Chondrocyte (in vitro differentiated cells): ENCODE data around the gene HOXA2. TPM values are rescaled to one million over a fixed set of nuclear protein-coding genes. Genes with fewer than 3 reads are reported as not detected.

Experiments
- DNase-seq: peaks from one replicate; pipeline ENCODE4 v3.0.0; 2021; ENCODE audit warnings: mixed read lengths, low spot score
- H3K27ac Mint-ChIP-seq: one replicate; pipeline ENCODE4 v1.8.0; 2021; ENCODE audit warnings: mild to moderate bottlenecking, moderate library complexity, mixed read lengths; ENCODE audit not compliant: unreplicated experiment
- H3K27me3 Mint-ChIP-seq: 2 replicates; pipeline ENCODE4 v1.8.0; 2021; ENCODE audit warnings: low read depth, mixed read lengths
- H3K36me3 Mint-ChIP-seq: 2 replicates; pipeline ENCODE4 v1.8.0; 2021; ENCODE audit warnings: low read depth, mixed read lengths
- H3K4me1 Mint-ChIP-seq: 2 replicates; pipeline ENCODE4 v1.8.0; 2021; ENCODE audit warnings: low read depth, mild to moderate bottlenecking, mixed read lengths
- H3K4me3 Mint-ChIP-seq: one replicate; pipeline ENCODE4 v1.8.0; 2021; ENCODE audit warnings: mild to moderate bottlenecking, moderate library complexity, mixed read lengths; ENCODE audit not compliant: unreplicated experiment
- H3K9me3 Mint-ChIP-seq: 2 replicates; pipeline ENCODE4 v1.8.0; 2021; ENCODE audit warnings: low read depth, mixed read lengths
- long read RNA-seq: library from polyadenylated mRNA; stranded (forward); transcript quantifications from one replicate; pipeline ENCODE4 v2.0.0, GENCODE V29; 2021
- total RNA-seq: library from RNA; stranded (reverse); gene quantifications from 3 replicates; pipeline ENCODE4 v1.2.1, GENCODE V29; 2021
- TF ChIP-seq, protein P1 (sequence below): fragments of 200-600 bp; sonication (generic); IDR thresholded peaks from 2 replicates; pipeline ENCODE4 v1.5.0; 2021; ENCODE audit warnings: antibody characterized with exemption, mild to moderate bottlenecking, moderate library complexity

Gene HOXA2
- 8.3 to 10.2 TPM in 2 of 3 replicates, not detected in the other for total RNA-seq
- long read RNA-seq, transcript HOXA2-201 (2 exons, 1,814 nt) = major isoform, 7 of 10 reads
- long read RNA-seq, partial matches to known transcripts = 0 of 10 reads
- long read RNA-seq, other reads (novel, unspliced or antisense) = 2 of 10 reads

- Mint-ChIP-seq H3K4me3 (peak within 1 kb of the TSS; percentile 96), H3K27me3 (peaks cover 38% of the 10 kb centered on the region), H3K4me1 (peaks cover 86% of the 10 kb centered on the region), H3K9me3 (no peaks in the 10 kb centered on the region), H3K27ac (peak within 1 kb of the TSS; percentile 99), H3K36me3 (peaks cover 17% of the 10 kb centered on the region)
- DNase-seq = no peak
- TF ChIP-seq, protein P1, sequence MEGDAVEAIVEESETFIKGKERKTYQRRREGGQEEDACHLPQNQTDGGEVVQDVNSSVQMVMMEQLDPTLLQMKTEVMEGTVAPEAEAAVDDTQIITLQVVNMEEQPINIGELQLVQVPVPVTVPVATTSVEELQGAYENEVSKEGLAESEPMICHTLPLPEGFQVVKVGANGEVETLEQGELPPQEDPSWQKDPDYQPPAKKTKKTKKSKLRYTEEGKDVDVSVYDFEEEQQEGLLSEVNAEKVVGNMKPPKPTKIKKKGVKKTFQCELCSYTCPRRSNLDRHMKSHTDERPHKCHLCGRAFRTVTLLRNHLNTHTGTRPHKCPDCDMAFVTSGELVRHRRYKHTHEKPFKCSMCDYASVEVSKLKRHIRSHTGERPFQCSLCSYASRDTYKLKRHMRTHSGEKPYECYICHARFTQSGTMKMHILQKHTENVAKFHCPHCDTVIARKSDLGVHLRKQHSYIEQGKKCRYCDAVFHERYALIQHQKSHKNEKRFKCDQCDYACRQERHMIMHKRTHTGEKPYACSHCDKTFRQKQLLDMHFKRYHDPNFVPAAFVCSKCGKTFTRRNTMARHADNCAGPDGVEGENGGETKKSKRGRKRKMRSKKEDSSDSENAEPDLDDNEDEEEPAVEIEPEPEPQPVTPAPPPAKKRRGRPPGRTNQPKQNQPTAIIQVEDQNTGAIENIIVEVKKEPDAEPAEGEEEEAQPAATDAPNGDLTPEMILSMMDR = no peak
Measured at GRCh38 chr7:27102581-27103442, at the start of gene HOXA2. TSS of gene HOXA2 (minus strand) at chr7:27102683. CDS start at chr7:27102500, 183 bp downstream.

DNA sequence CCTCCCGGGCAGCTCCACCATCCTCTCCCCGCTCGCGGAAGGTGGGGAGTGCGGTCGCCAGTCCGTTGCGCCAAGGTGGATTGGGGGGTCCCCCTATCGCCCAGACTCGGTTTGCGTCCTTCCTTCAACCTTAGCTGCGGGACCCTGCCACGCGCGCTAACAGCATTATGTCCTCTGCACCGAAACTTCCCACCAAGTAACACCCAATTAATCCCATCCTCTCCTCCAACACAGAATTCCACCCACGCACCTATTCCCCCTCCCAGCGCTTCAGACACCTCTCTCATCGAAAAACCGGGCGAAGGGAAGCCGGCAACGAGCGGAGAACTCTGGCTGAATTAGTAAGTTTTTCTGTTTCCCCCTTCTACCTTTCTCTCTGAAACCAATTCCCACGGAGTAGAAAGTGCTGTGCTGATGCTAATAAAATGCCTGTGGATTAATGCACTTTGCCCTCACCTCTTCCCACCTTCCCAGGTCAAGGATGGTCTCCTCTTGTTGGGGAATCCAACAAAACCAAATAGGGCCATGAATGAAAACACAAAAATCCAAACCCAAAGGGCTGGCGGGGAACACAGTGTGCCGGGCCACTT is 49.0 kb upstream of the HOXA2 start:
- TF ChIP-seq, protein P1 = no peak
- Mint-ChIP-seq H3K36me3 (peaks cover 3% of the 10 kb centered on the region), H3K27me3 (peaks cover 87% of the 10 kb centered on the region), H3K4me3 (peak overlapping the region; percentile 64), H3K4me1 (peaks cover 20% of the 10 kb centered on the region), H3K9me3 (peaks cover 1% of the 10 kb centered on the region), H3K27ac (no peak overlapping the region)
- DNase-seq = no peak

GRCh38 chr7:27150568-27151340 is 48.3 kb upstream of the HOXA2 start:
- Mint-ChIP-seq H3K27ac (no peak overlapping the region), H3K9me3 (peaks cover 2% of the 10 kb centered on the region), H3K36me3 (peaks cover 5% of the 10 kb centered on the region), H3K4me1 (peaks cover 18% of the 10 kb centered on the region), H3K4me3 (peak overlapping the region; percentile 64), H3K27me3 (peaks cover 90% of the 10 kb centered on the region)
- peak; percentile 74 for DNase-seq
- TF ChIP-seq, protein P1 = peak; percentile 89

DNA sequence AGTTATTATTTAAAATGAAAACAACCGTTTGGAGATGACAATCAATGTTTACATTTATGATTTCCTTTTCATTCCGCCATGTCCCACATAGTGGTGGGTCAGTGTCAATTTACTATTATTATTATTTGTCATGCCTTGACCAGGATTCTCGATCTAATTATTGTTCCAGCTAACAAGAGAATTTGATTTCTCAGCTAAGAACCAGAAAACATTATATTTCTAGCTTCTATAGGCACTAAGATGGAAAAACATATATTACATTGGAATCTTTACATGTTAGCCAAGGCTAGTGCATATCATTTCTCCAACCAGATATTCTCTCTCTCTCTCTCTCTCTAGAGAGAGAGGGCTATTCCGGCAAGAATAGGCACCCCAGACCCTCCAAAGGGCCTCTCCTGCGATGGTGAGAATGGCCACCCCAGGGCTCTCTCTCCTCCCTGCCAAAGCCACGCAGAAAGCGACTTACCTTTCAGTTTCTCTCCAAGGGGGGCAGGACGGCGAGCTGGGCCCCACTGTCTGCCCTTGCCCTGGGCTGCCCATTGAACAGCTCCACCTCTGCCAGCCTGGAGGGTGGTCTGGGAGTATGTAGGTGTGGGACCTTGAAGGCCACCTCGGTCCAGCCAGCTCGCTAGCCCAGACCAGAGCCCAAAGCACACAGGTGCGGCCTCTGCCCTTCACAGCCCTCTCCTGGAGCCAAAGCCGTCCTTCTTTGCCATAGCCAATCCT is 47.5 kb upstream of the HOXA2 start:
- Mint-ChIP-seq H3K36me3 (peaks cover 5% of the 10 kb centered on the region), H3K4me1 (peaks cover 15% of the 10 kb centered on the region), H3K4me3 (peak overlapping the region; percentile 64), H3K27ac (no peak overlapping the region), H3K9me3 (peaks cover 2% of the 10 kb centered on the region), H3K27me3 (peaks cover 90% of the 10 kb centered on the region)
- TF ChIP-seq, protein P1 = no peak
- DNase-seq = no peak
